GM19452 (cell line): ENCODE results near the gene VTI1A.
A peak's percentile ranks its signal among the peaks of the same experiment; 100 is the strongest.
"Not testable (repeated sequence)": the region's sequence is repeated elsewhere in the genome, so short reads cannot be mapped to it uniquely, and the experiment has no call there.

Experiments used
- ATAC-seq: cut with Tn5 transposase; IDR thresholded peaks from one replicate; pipeline ENCODE4 v1.9.1; 2021; ENCODE audit not compliant: unreplicated experiment

VTI1A gene

GRCh38 chr10:112448888-112449287 is 1.9 kb downstream of the VTI1A start:
- ATAC-seq: no peak

GRCh38 chr10:112454910-112455779 is 8.1 kb downstream of the VTI1A start:
- no peak for ATAC-seq

GRCh38 chr10:112456533-112456932 is 9.5 kb downstream of the VTI1A start:
- no peak for ATAC-seq

DNA sequence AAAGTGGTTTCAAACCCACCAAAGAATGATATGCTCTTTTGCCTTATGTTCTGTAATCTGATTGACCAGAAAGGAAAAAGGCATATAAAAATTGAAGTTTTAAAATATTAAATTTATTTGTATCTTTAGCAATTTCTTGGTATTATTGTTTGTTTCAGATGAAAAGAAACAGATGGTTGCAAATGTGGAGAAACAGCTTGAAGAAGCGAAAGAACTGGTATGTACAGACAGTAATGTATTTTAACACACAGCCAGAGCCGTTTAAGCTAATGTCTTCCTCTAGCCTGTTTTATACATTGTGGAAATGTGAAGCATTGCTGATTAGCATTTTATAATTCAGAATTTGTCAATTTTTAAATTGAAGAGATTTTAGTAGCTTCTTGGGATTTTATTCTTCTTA is 13.4 kb downstream of the VTI1A start:
- no peak for ATAC-seq

- ATAC-seq: no peak
Observed at GRCh38 chr10:112461029-112461887, 14.2 kb downstream of the VTI1A start.

DNA sequence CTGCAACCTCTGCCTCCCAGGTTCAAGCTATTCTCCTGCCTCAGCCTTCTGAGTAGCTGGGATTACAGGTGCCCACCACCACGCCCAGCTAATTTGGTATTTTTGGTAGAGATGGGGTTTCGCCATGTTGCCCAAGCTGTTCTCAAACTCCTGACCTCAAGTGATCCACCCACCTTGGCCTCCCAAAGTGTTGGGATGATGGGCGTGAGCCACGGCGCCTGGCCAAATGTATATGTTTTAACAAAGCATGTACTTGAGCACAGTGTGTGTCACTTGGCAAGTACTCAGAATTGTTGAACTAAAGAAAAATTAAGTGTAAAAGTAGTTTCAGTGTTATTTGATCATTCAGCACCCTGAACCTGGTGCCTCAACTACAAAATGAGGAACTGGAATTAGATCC is 17.1 kb downstream of the VTI1A start:
- not testable (repeated sequence) for ATAC-seq

- ATAC-seq: peak; percentile 58
Observed at GRCh38 chr10:112465299-112465883, 18.4 kb downstream of the VTI1A start.

- no peak for ATAC-seq
Observed at GRCh38 chr10:112466802-112467201, 19.8 kb downstream of the VTI1A start.

GRCh38 chr10:112467541-112468075 is 20.6 kb downstream of the VTI1A start:
- ATAC-seq: no peak

- peak; percentile 66 for ATAC-seq
Observed at GRCh38 chr10:112471878-112472487, 25.0 kb downstream of the VTI1A start.

- no peak for ATAC-seq
Observed at GRCh38 chr10:112475575-112476218, 28.7 kb downstream of the VTI1A start.

DNA sequence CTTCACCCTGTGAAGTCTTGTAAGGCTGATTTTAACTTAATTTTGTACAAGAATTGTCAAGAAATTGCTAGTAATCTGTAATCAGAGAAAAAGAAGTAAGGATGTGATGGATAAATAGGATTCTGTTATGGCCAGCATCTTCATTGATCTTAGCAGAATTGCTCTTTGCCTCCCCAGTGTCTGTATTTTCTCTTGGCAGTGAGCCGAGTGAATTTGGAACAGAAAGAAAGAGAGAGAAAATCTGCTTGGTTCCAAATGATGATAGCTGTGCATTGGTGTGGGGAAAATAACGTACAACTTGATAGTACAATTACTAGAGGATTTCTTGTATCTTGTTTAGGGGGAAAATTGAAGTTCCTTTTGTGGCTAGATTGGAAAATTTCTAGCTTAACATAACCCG is 34.6 kb downstream of the VTI1A start:
- ATAC-seq: no peak

DNA sequence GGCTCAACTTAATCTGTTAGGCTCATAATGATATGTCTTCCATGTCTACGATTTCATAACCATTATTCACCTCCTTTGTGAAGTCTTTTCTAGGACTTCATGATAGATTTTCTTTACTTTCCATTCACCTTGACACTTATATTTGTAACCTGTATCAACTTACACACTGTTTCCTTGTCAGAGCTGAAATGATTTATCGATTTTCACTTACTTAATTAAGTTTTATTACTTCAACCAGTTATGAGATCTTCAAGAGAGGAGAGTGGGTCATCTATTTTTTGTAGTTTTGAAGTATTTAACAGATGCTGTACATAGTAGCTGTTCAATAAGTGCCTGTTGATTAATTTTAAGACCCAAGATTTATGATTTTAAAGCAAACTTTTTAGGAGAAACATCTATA is 37.4 kb downstream of the VTI1A start:
- ATAC-seq: no peak

DNA sequence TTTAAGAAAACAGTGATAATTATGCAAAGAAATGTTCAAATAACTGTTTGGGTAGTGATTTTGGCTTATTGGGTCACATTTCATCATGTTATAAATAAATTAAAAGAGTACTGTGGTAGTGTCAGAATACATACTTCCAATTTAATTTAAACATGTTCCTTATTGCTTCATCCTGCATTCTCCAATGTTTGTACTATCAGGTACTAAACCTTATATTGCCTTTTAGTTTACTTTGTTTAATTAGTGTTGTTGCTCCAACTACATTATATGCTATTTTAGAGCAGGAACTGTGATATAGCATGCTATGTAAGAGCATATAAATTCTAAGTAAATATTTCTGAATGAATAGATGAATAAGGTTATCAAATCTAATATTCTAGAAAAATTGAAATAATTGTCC is 40.9 kb downstream of the VTI1A start:
- ATAC-seq: no peak

GRCh38 chr10:112490545-112490944 is 43.5 kb downstream of the VTI1A start:
- ATAC-seq: no peak

DNA sequence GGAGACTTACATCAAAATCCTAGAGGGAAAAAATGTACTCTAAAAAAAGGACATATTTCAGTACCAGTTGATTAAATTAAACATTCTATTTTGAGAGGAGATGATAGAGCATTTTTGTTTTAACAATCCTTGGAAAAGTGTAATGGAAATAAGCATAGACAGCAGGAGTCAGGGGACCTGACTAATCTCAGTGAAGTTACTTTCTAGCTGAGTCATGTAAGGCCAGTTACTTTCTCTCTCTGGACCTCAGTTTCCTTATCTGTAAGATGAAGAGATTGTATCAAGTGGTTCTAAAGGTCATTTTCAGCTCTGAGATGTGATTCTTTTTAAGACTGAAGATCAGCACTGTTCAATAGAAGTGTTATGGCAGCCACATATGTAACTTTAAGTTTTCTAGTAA is 44.1 kb downstream of the VTI1A start:
- ATAC-seq: no peak

DNA sequence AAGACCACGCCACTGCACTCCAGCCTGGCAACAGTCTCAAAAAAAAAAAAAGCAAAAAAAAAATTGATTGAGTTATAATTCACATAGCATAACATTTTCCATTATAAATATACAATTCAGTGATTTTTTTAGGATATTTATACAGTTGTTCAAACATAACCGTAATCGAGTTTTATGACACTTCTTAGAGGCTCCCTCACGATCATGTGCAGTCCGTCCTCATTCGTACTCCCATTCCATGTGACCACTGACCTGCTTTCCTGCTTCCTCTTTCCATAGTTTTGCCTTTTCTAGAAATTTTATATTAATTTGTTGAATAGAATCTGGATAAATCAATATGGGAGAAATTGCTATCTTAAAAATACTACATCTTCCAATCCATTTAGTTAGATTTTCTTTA is 45.7 kb downstream of the VTI1A start:
- no peak for ATAC-seq

DNA sequence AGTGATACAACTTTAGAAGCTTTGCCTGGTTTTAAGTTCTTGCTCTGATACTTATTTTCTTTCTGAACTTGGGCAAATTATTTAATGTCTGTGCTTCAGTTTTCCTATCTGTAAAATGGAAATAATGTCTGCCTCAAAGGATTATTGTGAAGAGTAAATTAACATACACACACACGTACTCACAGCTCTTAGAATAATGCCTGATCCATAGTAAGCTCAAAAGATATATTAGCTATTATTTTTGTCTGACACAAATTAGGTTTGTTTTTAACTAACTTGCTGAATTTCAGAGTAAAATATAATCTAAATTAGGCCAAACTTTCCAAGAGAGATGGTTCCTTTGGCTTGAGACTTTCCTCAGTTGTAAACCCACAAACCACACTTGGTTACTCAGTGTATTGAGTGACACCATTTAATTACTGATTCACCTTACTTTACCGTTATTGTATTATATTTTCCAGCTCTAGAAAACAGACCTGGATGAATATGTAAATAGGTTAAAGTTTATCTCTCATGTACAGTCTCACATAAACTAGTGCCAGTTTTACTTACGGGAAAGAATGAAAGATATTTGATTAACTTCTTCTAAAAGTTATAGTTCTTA is 50.4 kb downstream of the VTI1A start:
- peak; percentile 82 for ATAC-seq

- no peak for ATAC-seq
Observed at GRCh38 chr10:112498806-112499205, 51.8 kb downstream of the VTI1A start.

DNA sequence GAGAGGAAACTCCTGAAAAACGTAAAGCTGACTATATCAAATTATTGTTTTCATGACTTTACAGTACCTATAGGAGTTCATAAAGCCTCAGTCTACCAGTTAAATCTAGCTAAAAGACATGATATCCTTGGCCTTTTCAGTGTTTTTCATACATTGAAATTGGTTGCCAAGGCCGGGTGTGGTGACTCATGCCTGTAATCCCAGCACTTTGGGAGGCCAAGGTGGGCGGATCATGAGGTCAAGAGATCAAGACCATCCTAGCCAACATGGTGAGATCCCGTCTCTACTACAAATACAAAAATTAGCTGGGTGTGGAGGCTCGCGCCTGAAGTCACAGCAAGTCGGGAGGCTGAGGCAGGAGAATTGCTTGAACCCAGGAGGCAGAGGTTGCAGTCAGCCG is 53.0 kb downstream of the VTI1A start:
- not testable (repeated sequence) for ATAC-seq
